Ovary (tissue), 3 donors: ENCODE data around the gene DYNC1H1.

ENCODE experiments used
- CTCF ChIP-seq, 3 donors: fragments of 450-650 bp in 2 of 3; fragments of 200-600 bp in 1 of 3; IDR thresholded peaks; one replicate each; pipeline versions ENCODE4 v1.5.1 to v1.8.0; 2016 to 2022; ENCODE audit warnings: antibody characterized with exemption in 3 of 3, mild to moderate bottlenecking in 1 of 3
- EP300 ChIP-seq: sonication (generic); formaldehyde crosslinking; IDR thresholded peaks from one replicate; pipeline ENCODE4 v1.6.1; 2017; ENCODE audit warnings: antibody characterized with exemption
- POLR2A ChIP-seq: fragments of 450-650 bp; IDR thresholded peaks from one replicate; pipeline ENCODE4 v1.6.1; 2017; ENCODE audit warnings: antibody characterized with exemption, mild to moderate bottlenecking, moderate library complexity
- donor health status: DM: no; HTN: no; CAD: no.

DNA sequence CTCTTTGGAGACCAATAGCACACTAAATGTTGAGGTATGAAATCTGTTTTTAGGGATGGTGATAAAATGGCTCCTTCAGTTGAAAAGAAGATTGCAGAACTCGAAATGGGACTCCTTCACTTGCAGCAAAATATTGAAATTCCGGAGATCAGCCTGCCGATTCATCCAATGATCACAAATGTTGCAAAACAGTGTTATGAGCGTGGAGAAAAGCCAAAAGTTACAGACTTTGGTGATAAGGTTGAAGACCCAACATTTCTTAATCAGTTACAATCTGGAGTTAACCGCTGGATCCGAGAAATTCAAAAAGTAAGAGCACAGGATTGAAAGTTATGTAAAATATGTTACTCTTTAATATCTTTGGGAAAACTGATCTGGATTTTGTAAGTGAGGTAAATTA, 15.3 kb downstream of the DYNC1H1 start:
- TF ChIP-seq EP300, result no peak
- TF ChIP-seq POLR2A, result no peak
- no peak for TF ChIP-seq CTCF (IDR thresholded peaks at IDR 0.05)
